Prostate gland (tissue), 2 donors: ENCODE results near the gene TM4SF20. TPM values are rescaled to one million over a fixed set of nuclear protein-coding genes. Genes with fewer than 3 reads are reported as not detected.

Experiments used
- DNase-seq: peaks from one replicate; pipeline ENCODE4 v3.0.0-alpha.2; 2019; ENCODE audit warnings: low spot score
- H3K27ac ChIP-seq, 2 donors: fragments of 200-600 bp; sonication (generic); 2 replicates each; pipeline ENCODE4 v1.5.1; 2017 to 2019
- H3K27me3 ChIP-seq: fragments of 200-600 bp; sonication (generic); replicated peaks from 2 replicates; pipeline ENCODE4 v1.5.1; 2019; ENCODE audit not compliant: insufficient read depth
- H3K36me3 ChIP-seq, 2 donors: fragments of 200-600 bp; sonication (generic); 1 replicate in 1 of 2; 2 replicates in 1 of 2; pipeline versions ENCODE4 v1.5.1 to v1.8.1; 2017 to 2019
- H3K4me1 ChIP-seq: fragments of 200-600 bp; sonication (generic); replicated peaks from 2 replicates; pipeline ENCODE4 v1.5.1; 2019
- H3K4me3 ChIP-seq, 2 donors: fragments of 200-600 bp; sonication (generic); 2 replicates each; pipeline ENCODE4 v1.5.1; 2017 to 2019
- H3K9me3 ChIP-seq: fragments of 200-600 bp; sonication (generic); 2 replicates; pipeline ENCODE4 v1.5.1; 2017
- CTCF ChIP-seq, 4 experiments: fragments of 200-600 bp in 2 of 4; fragments of 450-650 bp in 2 of 4; sonication (generic) in 2 of 4; IDR thresholded peaks; 1 replicate in 3 of 4; 2 replicates in 1 of 4; pipeline ENCODE4 v1.5.1; 2016 to 2019; ENCODE audit warnings: antibody characterized with exemption in 4 of 4, mild to moderate bottlenecking in 2 of 4, moderate library complexity in 2 of 4
- POLR2A ChIP-seq: fragments of 450-650 bp; IDR thresholded peaks from one replicate; pipeline ENCODE4 v1.6.1; 2016; ENCODE audit warnings: antibody characterized with exemption, mild to moderate bottlenecking
- POLR2AphosphoS5 ChIP-seq: sonication (generic); formaldehyde crosslinking; IDR thresholded peaks from one replicate; pipeline ENCODE4 v1.6.1; 2017; ENCODE audit warnings: antibody characterized with exemption
- WGBS: methylation state at CpG from one replicate; pipeline ENCODE4 v1.1.5; 2018; 5-methylcytosine and 5-hydroxymethylcytosine counted together
- intact Hi-C: fragments of 100-400 bp; cut with DNase I; formaldehyde crosslinking; loops from one replicate; pipeline ENCODE4 v1.14.2; 2022
- total RNA-seq, 2 donors: library from RNA; depleted of rRNA; stranded (reverse); fragments of >200 nt; gene quantifications; one replicate each; pipeline ENCODE4 v1.1.0, GENCODE V29; 2016

TM4SF20 gene
- total RNA-seq, 2 donors from 2014 or later, result not detected

- no peaks in the 10 kb centered on the region for H3K36me3 ChIP-seq
- H3K27me3 ChIP-seq, result no peaks in the 10 kb centered on the region
- no peaks in the 10 kb centered on the region for H3K4me1 ChIP-seq
- TF ChIP-seq POLR2AphosphoS5 (no peak), CTCF (IDR thresholded peaks at IDR 0.05) (no peak), POLR2A (no peak)
- H3K9me3 ChIP-seq, result no peaks in the 10 kb centered on the region
- DNase-seq, result no peak
- WGBS, result 90% methylated on average over 2 of the region's 2 CpGs
- no peak overlapping the region for H3K4me3 ChIP-seq
- no peak overlapping the region for H3K27ac ChIP-seq
- intact Hi-C loops, result no loop called here
These were observed 40.0 kb downstream of the TM4SF20 start for GRCh38 chr2:227339098-227339599.

DNA sequence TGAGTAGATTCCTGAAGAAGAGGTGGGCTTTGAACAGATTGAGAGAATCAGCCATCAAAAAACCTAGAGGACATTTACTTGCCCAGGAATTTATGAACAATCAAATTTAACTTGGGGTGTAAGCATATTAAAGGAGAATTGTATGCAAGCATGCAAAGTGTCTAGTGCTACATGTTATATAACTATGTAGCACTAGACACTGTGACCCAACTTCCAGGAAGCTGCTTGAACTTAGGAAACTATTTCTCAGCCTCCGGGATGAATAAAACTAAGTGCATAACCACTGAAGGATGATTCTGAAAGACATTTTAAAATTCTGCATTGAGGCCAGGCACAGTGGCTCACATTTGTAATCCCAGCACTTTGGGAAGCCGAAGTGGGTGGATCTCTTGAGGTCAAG is 41.7 kb downstream of the TM4SF20 start:
- intact Hi-C loops, result no loop called here
- 96% methylated on average over 2 of the region's 2 CpGs for WGBS

DNA sequence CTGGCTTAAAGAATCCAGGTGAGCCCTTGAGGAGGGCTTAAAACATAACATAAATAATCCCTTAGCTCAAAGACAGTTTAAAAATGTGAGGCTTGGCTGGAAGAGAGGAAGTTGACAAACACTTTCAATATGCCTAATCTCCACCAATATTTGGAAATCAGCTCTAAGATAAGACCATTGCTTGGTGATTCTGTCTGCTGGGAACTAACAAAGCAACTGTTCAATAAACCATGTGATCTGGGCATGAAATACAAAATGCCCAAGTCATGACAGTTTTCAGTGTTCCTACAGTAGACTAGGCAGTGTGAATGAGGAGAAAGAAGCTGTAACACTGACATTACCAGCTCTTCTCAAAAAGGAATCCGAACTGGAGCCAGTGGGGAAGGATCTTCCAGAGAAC is 43.4 kb downstream of the TM4SF20 start:
- 89% methylated on average over 1 of the region's 1 CpG for WGBS
- no peak for DNase-seq
- H3K36me3 ChIP-seq, result no peaks in the 10 kb centered on the region
- H3K9me3 ChIP-seq, result no peaks in the 10 kb centered on the region
- TF ChIP-seq POLR2AphosphoS5, result no peak
- intact Hi-C loops, result no loop called here
- H3K27me3 ChIP-seq, result no peaks in the 10 kb centered on the region
- H3K4me3 ChIP-seq, result no peak overlapping the region
- H3K4me1 ChIP-seq, result no peaks in the 10 kb centered on the region
- no peak overlapping the region for H3K27ac ChIP-seq

More for the DNA sequence above, 41.7 kb downstream of the TM4SF20 start:
- Histone ChIP-seq H3K27ac (no peak overlapping the region), H3K9me3 (no peaks in the 10 kb centered on the region), H3K27me3 (no peaks in the 10 kb centered on the region), H3K4me1 (no peaks in the 10 kb centered on the region), H3K4me3 (no peak overlapping the region), H3K36me3 (no peaks in the 10 kb centered on the region)
- DNase-seq, result no peak
- TF ChIP-seq POLR2A (no peak), CTCF (IDR thresholded peaks at IDR 0.05) (no peak)

- Histone ChIP-seq H3K4me3 (no peak overlapping the region), H3K27ac (no peak overlapping the region), H3K4me1 (no peaks in the 10 kb centered on the region), H3K36me3 (no peaks in the 10 kb centered on the region), H3K27me3 (no peaks in the 10 kb centered on the region), H3K9me3 (no peaks in the 10 kb centered on the region)
- WGBS, result 93% methylated on average over 6 of the region's 6 CpGs
- TF ChIP-seq CTCF (IDR thresholded peaks at IDR 0.05) (no peak), POLR2A (no peak), POLR2AphosphoS5 (no peak)
- DNase-seq, result no peak
- intact Hi-C loops, result loop anchor here (10.0 kb wide), 1 partner anchor 192 kb away; no protein-coding TSS in a partner anchor
These were observed 52.3 kb downstream of the TM4SF20 start for GRCh38 chr2:227326783-227327182.

DNA sequence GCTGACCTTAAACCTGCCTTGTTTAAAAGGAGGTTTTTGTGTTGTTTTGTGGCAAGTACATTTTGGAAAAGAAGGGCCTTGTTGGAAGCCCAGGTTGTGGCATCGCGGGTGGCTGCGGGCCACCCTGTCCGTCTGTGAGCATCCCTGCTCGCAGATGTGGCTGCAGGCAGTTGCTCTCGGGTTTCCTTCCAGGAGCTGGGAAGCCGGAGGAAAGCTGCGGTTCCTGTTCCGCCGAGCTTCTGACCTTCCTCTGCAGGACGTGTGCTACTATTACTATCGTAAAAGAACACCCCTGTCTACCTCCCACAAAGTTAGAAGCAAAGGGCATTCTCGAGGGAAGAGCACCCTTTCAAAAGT is 53.3 kb downstream of the TM4SF20 start:
- Histone ChIP-seq H3K9me3 (no peaks in the 10 kb centered on the region), H3K27me3 (no peaks in the 10 kb centered on the region), H3K4me1 (no peaks in the 10 kb centered on the region), H3K27ac (peak overlapping the region; percentile 91 to 93), H3K4me3 (peak overlapping the region; percentile 94), H3K36me3 (no peaks in the 10 kb centered on the region)
- no peak for TF ChIP-seq POLR2A
- no peak for TF ChIP-seq POLR2AphosphoS5
- no peak for TF ChIP-seq CTCF (IDR thresholded peaks at IDR 0.05)
- peak; percentile 37 for DNase-seq
- WGBS, result 0% methylated on average over 13 of the region's 13 CpGs
- intact Hi-C loops, result loop anchor here (10.0 kb wide), 1 partner anchor 191 kb away; no protein-coding TSS in a partner anchor
